GM12874 (cell line): Measurements from ENCODE around the gene MKKS.

Experiments
- TF ChIP-seq, protein P1 (sequence below): IDR thresholded peaks from 2 replicates; pipeline ENCODE4 v1.5.1; 2011; ENCODE audit warnings: low read depth, mild to moderate bottlenecking, control low read depth, low read length, moderate library complexity; ENCODE audit not compliant: insufficient read depth

MKKS gene

DNA sequence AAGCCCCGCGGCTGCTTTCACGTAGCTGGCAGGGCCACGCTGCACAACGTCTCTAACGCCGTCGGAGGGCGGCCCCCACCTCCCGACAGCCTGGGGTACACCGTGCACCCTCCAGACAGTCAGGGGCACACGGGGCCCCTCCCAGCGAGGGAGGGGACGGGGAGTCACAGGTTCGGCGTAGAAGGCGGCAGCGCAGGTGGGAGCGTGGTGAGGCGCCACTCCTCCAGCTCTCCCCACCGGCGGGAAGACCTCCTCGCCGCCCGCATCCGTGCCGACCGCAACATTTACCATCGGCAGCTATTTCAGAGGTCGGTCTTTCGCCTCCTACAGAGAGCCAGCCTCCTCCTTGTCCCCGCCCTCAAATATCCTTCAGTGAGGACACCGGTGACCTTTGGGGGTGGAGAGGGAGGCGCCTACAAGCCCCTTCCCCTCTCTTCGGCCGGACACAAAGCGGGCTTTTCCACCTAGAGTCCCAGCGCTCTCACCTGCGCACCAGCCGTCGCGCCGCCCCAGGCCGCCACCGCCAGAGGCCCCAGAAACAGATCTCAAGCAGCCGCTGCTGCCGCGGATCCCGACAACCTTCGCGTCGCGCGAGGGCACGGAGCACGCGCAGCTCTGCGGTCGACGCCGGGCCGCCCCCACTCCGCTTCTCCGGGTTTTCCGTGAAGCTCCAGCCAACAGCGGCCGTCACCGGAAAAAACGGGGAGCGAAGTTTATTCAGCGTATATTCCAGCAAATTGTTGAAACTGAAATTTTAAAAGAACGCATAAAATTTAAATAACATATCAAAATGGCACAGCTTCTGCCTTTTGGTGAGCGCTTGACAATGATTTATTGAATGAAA lies at the start of gene MKKS:
TSS of gene MKKS (minus strand) at position 600 of the 844 bp plus-strand sequence. CDS start 20,708 bp downstream, outside the sequence.
- TF ChIP-seq, protein P1, sequence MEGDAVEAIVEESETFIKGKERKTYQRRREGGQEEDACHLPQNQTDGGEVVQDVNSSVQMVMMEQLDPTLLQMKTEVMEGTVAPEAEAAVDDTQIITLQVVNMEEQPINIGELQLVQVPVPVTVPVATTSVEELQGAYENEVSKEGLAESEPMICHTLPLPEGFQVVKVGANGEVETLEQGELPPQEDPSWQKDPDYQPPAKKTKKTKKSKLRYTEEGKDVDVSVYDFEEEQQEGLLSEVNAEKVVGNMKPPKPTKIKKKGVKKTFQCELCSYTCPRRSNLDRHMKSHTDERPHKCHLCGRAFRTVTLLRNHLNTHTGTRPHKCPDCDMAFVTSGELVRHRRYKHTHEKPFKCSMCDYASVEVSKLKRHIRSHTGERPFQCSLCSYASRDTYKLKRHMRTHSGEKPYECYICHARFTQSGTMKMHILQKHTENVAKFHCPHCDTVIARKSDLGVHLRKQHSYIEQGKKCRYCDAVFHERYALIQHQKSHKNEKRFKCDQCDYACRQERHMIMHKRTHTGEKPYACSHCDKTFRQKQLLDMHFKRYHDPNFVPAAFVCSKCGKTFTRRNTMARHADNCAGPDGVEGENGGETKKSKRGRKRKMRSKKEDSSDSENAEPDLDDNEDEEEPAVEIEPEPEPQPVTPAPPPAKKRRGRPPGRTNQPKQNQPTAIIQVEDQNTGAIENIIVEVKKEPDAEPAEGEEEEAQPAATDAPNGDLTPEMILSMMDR = 0 out of 2 replicates have a peak, but pooled peaks have one; percentile 13

DNA sequence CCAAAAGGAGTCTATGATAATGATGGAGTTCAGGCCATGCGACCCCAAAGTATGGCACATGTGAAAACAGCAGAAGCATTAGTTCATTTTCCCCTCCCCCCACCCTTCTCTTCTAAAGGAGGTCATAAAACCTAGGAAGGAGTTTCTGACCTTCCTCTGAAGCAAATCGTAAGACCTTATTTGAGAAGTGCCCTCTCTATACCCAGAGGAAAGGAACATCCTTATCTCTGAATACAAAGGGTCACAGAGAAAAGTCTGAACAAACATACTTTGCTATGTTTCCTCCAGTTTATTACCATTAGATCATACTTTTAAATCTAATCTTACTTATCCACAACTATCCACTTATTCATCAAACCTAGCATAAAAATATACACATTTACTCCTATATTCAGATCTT lies 49.7 kb upstream of the MKKS start:
- TF ChIP-seq, protein P1 = no peak

DNA sequence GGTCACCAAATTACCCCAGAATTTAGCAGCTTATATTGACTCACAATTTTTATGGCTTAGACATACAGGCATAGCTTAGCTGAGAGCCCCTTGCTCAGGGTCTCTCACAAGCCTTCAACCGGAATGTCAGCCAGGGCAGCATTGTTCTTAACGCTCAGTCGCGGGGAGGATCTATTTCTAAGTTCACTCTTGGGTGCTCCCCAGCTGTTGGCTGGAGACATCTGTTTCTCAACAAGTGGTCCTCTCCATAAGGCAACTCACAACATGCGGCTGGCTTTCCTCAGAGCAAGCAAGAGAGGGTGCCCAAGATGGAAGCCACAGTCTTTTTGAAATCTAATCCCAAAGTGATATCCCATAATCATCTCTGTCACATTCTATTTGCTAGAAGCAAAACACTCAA lies 47.7 kb upstream of the MKKS start:
- TF ChIP-seq, protein P1 = no peak

DNA sequence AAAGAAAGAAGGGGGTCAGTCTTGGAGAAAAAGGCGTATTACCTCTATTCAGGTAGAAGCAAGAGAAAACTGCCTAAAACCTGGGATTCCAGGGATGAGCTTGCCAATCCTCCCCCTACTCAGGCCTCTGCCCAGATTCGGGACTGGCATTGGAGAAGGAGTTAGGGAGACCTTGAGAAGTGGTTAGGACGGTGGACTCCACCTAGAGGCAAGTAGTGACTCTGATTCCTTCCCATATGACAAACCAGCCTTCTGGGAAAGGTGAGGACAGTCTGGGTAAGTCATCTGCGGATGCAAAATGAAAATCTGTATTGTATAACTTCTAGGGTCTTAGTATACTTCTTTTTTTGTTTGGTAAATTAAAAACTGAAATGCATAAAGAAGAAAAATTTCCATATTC lies 44.9 kb upstream of the MKKS start:
- TF ChIP-seq, protein P1 = 0 out of 2 replicates have a peak, but pooled peaks have one; percentile 1

DNA sequence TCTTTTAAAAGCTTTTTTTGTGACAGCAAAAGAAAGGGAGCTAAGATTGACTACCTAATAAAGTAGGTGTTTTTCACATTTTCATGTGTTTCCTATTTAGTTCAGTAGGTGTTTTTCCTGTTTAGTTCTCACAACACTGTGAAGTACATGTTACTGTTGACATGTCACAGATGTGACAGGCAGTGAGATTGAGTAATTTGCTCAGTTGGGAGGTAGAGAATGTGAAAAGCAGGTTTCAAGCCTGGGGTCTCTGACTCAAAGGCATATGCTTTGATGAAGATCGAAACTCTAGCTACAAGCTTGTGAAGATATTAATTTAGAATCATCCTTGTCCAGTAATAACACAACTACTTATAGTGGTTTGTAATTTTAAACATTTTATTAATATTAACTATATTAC lies 44.2 kb upstream of the MKKS start:
- TF ChIP-seq, protein P1 = no peak

DNA sequence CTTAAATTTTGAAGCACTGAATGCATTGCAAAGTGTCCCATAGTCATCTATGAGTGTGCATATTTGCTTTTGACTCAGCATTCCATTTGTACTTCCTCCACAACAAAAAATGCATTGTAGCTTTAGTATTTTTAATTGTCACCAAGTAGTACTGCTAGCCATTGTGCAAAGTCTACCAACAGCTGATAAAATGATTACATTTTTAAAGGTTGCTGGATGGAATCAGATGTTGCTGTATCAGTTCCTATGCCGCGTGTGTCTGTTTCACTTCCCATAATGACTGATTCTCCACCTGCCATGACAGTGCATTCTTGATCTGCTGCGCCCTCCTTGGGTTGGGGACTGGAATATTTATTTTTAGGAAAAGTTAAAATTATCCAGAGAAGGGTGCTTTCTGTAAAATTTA lies 42.3 kb upstream of the MKKS start:
- TF ChIP-seq, protein P1 = peak; percentile 20; the same call in 1 of the 2 replicates

DNA sequence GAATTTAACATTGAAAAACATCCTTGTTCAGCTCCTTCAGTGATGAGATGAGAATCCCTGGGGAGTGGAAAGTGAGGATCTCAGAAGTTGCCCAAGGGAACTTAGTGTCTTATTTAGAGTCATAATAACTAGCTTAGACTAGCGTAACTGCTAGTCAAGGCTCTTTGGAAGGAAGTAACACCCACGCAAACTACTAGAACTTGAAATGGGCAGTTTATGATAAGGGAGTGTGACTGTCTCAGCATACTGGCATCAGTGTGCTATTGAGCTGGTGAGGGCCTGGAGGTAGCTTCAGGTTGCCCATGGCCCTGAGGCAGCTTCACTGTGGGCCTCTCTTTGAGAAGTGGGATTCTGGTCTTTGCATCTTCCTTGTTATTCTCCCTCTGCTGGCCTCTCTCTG lies 41.2 kb upstream of the MKKS start:
- TF ChIP-seq, protein P1 = no peak
